Measurements from ENCODE around the gene KRT5. TPM values are rescaled to one million over a fixed set of nuclear protein-coding genes. Genes with fewer than 3 reads are reported as not detected.
"Not testable (repeated sequence)": the region's sequence is repeated elsewhere in the genome, so short reads cannot be mapped to it uniquely, and the experiment has no call there.

KRT5 gene
- total RNA-seq, 1 experiment from 2014 or later, result not detected

DNA sequence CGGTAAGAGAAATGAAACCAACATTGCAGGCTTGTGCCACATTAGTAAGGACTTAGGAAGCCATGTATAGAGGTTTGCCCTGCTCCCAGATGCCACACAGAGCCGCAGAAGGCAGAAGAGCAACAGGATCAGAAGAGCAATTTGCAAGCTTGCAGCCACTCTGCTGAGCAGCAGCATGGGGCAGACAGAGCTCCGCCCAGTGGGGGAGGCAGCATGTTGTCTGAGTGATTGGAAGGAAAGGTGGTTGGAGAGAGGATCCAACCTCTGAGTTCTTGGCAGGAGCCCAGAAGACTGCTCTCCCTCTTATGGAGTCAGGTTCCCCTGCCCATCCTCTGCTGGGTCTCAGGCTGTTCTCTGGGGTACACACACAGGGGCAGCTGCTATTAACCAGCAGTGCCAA is 24.8 kb downstream of the KRT5 start:
- DNase-seq (ENCODE audit: low read depth), result no peak

DNA sequence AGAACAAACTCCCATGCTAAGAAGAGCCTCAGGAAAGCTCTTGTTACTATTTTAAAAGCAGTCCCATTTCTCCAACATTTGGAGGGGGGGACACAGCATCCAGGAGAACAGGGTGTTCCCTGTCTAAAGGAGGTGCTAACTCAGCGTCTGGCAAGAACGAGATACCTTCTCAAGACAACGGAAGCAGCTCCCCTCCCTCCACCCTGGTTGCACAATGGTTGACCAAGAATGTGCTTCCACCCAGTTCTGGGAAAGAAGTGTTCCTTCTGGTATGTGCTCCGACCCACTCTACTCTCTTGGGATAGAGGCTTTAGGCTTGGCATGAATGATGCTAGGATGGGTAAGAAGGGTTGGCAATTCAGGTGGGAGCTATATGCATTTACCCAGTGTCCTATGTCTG is 25.7 kb downstream of the KRT5 start:
- no peak for DNase-seq (ENCODE audit: low read depth)

DNA sequence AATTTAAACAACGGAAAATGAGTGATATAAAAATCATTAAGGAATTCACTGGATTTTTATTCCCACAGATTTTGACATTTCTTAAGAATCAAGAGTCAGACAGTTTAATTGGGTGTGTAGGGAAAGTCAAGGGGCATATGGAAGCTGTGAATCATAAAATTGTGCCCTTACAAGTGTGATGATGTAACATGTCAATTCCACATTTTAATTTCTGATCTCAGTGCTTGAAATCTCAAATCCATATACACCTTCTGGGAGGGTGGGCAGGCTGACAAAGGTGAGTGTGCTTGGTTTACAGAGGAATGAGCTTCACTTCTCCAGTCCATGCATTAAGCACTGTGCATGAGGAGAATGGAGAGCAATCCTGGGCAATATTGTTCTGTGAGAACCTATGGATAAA is 26.1 kb downstream of the KRT5 start:
- no peak for DNase-seq (ENCODE audit: low read depth)

DNA sequence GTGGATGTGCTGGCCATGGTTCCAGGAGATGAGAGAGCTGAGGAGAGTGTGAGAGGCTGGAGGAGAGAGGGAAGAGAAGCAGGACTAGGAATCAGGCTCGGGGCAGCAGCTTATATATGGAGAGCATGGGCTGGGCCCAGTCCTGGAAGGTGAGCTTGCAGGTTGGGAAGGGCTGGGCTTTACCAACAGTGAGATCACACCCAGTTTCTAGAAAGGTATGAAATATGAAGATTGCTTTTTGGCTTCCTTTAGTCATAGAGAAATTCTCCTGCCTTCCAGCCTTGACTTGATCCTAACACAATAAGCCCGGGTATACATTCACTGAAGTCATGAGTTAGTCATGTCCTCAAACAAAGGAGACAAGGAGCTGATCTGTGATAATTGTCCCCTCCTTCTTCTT is 27.0 kb downstream of the KRT5 start, which contains the start of gene KRT6A:
KRT6A (minus strand) TSS at position 86 of the 400 bp plus-strand sequence; CDS start at position 17, 69 bp downstream.
- no peak for DNase-seq (ENCODE audit: low read depth)

DNA sequence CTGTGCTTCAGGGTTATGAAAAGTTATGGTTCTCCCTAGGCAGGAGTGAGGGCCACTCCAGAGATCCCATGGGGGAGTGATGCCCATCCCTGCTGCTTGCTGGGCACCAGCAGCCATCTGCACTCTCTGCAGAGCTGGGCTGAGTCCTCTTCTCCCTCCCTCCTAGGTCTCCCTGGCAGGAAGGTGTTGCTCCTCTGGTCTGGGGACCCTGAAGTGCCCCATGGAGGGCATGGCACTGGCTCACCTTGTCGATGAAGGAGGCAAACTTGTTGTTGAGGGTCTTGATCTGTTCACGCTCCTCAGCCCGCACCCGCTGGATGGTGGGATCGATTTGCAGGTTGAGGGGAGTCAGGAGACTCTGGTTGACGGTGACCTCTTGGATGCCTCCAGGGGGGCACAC is 27.8 kb downstream of the KRT5 start:
- DNase-seq (ENCODE audit: low read depth), result not testable (repeated sequence)

DNA sequence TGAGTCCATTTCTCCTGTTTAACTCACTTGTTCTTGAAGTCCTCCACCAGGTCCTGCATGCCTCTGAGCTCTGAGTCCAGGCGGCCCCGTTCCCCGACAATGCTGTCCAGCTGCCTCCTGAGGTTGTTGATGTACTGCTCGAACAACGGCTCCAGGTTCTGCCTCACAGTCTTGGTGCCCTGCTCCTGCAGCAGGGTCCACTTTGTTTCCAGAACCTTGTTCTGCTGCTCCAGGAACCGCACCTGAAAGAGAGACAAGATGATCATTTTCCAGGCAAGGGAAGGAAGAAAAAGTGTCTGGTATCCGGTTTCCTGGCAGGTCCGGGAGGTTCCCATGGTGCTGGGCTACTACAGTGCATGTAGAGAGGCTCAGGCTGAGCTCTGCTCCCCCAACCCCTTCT is 28.7 kb downstream of the KRT5 start:
- not testable (repeated sequence) for DNase-seq (ENCODE audit: low read depth)

DNA sequence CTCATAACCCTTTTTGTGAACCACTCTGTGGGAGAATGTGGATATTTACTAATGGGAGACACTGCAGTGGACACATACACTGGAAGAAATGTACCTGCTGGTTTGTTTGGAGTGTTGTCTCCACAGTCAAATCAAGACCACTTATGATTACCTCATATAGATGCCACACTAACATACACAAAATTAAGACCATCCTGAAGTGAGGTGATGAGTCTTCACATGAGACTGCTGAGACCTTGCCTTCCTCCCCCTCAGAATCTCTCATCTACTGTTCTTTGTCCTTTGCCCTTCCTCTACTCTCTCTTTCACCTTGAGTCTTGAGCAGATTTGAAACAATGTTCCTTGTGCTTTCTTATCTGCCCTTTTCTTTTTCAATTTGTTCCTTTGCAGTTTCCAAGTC is 31.5 kb downstream of the KRT5 start:
- no peak for DNase-seq (ENCODE audit: low read depth)

DNA sequence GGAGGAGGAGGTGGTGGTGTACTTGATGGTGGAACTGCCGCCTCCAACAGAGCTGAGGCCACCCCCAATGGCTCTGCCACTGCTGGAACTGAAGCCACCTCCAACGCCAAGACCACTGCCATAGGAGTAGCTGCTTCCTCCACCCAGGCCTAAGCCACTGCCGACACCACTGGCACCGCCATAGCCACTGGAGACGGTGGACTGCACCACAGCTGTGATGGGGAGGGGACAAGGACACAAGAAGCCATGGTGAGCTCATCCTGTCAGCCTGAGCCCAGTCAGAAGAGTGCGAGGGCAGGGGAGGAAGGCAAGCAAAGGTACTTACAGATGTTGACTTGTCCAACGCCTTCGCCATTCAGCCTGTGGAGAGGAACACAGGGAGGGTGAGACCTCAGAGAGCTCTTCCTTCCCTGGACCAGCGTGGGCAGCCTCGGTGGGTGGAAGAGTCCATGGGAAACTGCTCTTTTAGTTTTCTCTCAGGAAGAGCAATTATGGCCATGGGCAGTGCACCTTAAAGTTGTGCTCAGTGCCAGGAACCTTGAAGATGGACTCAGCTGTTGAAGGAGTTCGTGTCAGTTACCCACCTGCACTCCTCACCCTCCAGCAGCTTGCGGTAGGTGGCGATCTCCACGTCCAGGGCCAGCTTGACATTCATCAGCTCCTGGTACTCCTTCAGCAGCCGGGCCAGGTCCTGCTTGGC is 32.3 kb downstream of the KRT5 start:
- not testable (repeated sequence) for DNase-seq (ENCODE audit: low read depth)

DNA sequence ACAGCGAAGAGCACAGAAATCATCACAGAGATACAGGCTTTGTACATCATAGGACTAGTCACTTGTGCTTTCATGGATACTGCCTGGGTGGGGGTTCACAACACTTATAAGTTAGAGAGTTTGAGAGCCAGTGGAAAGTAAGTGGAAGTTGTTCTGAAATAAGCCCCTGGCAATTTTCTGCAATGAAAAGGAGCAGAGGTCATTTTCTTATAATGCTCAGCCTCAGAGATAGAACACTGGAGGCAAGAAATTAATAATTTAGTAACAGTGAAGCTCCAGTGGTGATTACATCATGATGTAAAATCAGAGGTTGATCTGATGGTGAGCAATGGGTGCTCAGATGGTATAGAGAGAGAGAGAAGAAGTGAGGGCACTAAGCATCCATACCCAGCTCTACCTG is 33.0 kb downstream of the KRT5 start:
- DNase-seq (ENCODE audit: low read depth), result no peak

DNA sequence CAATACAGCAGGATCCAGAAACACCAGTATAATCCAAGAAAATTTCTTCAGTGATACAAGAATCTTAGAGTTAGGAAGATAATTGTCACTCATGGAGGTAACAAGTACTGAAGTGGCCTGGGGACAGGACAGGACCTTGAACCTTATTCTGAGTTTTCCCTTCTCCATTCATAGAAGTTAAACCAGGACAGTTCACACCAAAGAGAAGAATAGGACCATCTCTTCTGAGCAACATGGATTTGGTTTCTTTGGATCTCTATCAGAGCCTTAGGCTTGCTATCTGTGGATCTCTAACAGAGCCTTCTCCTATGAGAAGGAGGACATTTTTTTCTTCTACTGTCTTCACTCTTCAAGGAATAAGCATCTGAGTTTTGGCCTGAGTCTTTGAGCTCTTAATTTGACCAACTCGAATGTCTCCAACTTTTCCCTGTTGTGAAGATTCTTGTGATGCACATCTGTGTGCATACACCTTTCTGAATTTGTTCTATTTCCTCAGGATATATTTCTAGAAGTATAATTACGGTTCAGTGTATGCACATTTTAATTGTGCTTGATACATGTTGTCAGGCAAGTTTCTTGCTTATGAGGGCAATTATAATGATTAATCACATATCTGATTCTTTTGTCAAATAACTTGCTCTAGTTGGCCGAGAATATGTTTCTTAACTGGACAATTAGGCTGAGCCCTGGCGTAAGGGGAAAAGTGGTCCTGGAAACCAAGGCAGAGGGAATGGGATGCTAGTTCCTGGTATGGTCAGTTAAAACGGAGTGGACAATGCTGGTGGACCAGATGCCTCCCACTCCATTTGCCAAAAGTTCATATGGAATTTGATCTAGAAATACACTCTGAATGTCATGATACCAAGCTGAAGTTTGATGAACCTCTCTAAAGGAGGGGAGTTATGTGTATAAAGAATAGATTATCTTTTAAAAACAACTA is 33.8 kb downstream of the KRT5 start:
- DNase-seq (ENCODE audit: low read depth), result no peak

DNA sequence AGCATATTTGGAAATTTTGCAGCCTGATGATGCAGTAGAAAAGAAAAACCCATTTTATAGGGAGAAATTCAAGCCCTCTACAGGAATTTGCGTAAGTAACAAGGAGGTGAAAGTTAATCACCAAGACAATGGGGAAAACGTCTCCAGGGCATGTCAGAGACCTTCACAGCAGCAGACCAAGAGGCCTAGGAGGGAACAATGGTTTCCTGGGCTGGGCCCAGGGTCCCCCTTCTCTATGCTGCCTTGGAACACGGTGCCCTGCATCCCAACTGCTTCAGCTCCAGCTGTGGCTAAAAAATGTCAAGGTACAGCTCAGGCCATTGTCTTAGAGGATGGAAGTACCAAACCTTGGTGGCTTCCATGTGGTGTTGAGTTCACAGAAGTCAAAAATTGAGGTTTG is 40.1 kb downstream of the KRT5 start:
- no peak for DNase-seq (ENCODE audit: low read depth)

DNA sequence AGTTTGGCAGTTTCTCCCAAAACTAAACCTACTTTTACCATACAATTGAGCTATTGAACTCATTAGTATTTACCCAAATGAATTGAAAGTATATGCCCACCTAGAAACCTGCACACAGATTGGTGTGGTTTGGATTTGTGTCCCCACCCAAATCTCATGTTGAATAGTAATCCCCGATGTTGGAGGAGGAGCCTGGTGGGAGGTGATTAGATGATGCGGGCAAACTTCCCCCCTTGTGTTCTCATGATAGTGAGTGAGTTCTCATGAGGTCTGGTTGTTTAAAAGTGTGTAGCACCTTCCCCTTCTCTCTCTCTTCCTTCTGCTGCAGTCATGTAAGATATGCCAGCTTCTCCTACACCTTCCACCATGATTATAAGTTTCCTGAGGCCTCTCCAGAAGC is 42.5 kb downstream of the KRT5 start:
- DNase-seq (ENCODE audit: low read depth), result no peak

DNA sequence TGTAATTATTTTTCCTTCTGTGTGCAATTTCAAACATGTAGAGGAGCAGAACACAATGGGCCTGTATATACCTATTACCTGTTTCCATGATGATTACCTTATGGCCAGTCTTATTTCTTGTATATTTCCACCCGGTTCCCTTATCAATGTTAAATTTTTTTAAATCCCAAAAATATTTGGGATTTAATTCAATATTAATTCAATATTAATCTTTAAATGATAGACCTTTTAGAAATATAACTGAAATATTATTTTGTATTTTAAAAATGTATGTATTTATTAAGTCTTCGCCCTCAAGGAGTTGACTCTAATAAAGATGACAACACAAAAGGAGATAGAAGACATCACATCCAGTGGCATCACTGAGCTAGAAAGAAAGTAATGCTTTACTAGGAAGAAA is 46.0 kb downstream of the KRT5 start:
- DNase-seq (ENCODE audit: low read depth), result no peak

DNA sequence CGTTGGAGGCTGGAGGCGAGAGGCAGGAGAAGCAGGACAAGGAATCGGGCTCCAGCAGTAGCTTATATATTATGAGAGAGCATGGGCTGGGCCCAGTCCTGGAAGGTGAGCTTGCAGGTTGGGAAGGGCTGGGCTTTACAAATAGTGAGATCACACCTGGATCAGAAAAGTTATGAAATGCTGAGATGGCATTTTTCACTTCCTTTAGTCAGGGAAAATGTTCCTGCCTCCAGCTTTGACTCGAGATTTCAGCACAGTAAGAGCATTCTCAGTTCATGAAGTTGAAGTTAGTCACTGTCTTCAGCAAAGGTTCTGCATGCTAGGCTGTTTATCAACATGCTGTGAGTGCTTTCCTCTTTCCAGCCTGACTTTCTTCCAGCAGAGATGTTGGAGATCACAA is 46.4 kb downstream of the KRT5 start, which contains the start of gene KRT6C:
KRT6C (minus strand) TSS at position 38 of the 400 bp plus-strand sequence. CDS start 68 bp downstream, outside the sequence.
- no peak for DNase-seq (ENCODE audit: low read depth)

DNA sequence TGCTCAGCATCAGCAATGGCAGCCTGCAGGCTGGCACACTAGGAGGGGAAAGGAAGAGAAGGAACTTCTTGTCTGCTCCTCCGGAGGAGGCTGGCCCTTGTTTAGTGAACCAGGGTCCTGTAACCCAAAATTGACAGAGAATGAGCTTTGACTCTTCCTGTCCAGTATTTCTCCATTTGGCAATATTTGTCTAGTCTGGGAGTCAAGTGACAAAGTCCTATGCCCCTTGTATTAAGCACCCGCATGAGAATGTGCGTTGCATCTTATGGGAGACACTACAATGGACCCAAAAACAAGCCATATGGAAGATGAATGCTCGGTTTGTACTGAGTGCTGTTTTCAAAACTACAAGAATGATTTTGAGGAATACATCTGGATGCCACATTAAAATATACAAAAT is 50.3 kb downstream of the KRT5 start:
- no peak for DNase-seq (ENCODE audit: low read depth)

DNA sequence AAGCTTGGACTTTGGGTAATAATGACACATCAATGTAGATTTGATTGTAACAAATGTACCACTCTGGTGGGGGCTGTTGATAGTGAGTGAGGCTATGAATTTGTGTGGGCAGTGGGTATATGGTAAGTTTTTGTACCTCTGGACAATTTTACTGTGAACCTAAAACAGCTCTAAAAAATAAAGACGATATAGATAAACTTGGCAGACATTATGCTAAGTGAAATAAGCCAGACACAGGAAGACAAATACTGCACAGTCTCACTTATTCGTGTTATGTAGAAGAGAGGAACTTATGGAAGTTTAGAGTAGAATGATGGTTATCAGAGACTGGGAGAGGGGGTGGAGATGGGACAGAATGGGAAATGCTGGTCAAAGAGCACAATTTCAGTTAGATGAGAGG is 55.3 kb downstream of the KRT5 start:
- no peak for DNase-seq (ENCODE audit: low read depth)

Other genes with a start within 250 kb of the KRT5 start
- gene KRT86, start 245.7 kb downstream of the KRT5 start, total RNA-seq (2014; rRNA removed; shearing (Covaris generic)), result 0.10 and 0.48 TPM in 2 replicates
- gene KRT81, start 228.9 kb downstream of the KRT5 start, total RNA-seq (2014; rRNA removed; shearing (Covaris generic)), result 0.72 and 0.88 TPM in 2 replicates
- gene KRT83, start 199.0 kb downstream of the KRT5 start, total RNA-seq (2014; rRNA removed; shearing (Covaris generic)), result not detected in 2 replicates
- gene KRT85, start 152.9 kb downstream of the KRT5 start, total RNA-seq (2014; rRNA removed; shearing (Covaris generic)), result not detected in 2 replicates
- gene KRT84, start 134.7 kb downstream of the KRT5 start, total RNA-seq (2014; rRNA removed; shearing (Covaris generic)), result not detected in 2 replicates
- not detected in 2 replicates for gene KRT82, start 114.1 kb downstream of the KRT5 start, total RNA-seq (2014; rRNA removed; shearing (Covaris generic))
- not detected in 2 replicates for gene KRT75, start 86.0 kb downstream of the KRT5 start, total RNA-seq (2014; rRNA removed; shearing (Covaris generic))
- gene KRT6B, start 68.2 kb downstream of the KRT5 start, total RNA-seq (2014; rRNA removed; shearing (Covaris generic)), result not detected in 2 replicates
- gene KRT6C, start 46.6 kb downstream of the KRT5 start, total RNA-seq (2014; rRNA removed; shearing (Covaris generic)), result not detected in 2 replicates
- not detected in 2 replicates for gene KRT6A, start 27.1 kb downstream of the KRT5 start, total RNA-seq (2014; rRNA removed; shearing (Covaris generic))
- not detected in 2 replicates for gene KRT71, start 32.8 kb upstream of the KRT5 start, total RNA-seq (2014; rRNA removed; shearing (Covaris generic))
- not detected in 2 replicates for gene KRT74, start 53.4 kb upstream of the KRT5 start, total RNA-seq (2014; rRNA removed; shearing (Covaris generic))
- not detected in 2 replicates for gene KRT72, start 81.1 kb upstream of the KRT5 start, total RNA-seq (2014; rRNA removed; shearing (Covaris generic))
- not detected in 2 replicates for gene KRT73, start 98.2 kb upstream of the KRT5 start, total RNA-seq (2014; rRNA removed; shearing (Covaris generic))
- gene KRT2, start 131.8 kb upstream of the KRT5 start, total RNA-seq (2014; rRNA removed; shearing (Covaris generic)), result not detected in 2 replicates
- gene KRT1, start 160.0 kb upstream of the KRT5 start, total RNA-seq (2014; rRNA removed; shearing (Covaris generic)), result not detected in 2 replicates
- not detected in 2 replicates for gene KRT77, start 183.1 kb upstream of the KRT5 start, total RNA-seq (2014; rRNA removed; shearing (Covaris generic))